Endothelial cell of hepatic sinusoid (primary cell): ENCODE data around the gene LTC4S.

Experiments used
- in situ Hi-C: cut with HindIII; loops from 2 replicates; pipeline ENCODE4 v1.10.0; 2017; ENCODE audit warnings: low sequenced_read_pairs

LTC4S gene

DNA sequence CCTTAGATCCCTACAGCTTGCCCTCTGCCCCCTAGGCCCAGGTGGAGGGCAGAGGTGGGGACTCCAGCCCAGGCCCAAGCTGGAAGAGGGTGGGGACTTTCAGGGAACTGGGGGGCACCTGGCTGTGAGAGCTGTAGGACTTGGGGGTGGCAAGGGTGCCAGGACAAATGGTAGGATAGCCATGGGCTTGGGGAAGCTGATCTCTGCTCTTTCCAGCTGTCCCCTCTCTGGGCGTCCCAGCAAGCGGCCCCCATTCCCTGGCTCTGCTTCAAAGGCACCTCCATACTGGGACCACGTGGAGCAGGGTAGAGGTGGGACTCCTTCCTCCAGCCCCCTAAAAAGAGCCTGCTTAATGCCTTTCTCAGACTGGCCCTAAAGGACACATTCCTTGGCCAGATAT is 385 bp downstream of the LTC4S start:
- in situ Hi-C loops: no loop called here

DNA sequence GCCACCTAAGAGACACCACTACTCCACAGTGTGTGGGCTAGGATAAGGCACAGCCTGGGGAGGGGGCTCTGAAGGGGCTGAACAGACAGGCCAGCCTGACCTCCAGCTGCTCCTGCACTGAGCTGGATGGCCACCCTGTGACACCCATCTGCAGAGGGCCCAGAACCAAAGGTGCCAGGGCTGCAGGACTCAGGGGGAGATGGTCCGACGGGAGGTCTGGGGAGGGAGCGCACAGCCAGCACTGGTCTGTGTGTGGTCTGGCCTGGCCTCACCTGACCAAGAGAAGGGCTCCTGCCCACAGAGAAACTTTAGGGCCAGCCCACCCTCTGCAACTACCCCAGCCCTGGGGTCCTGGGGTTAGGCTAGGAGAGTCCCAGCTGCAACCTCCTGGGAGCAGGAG is 789 bp downstream of the LTC4S start:
- in situ Hi-C loops: no loop called here

DNA sequence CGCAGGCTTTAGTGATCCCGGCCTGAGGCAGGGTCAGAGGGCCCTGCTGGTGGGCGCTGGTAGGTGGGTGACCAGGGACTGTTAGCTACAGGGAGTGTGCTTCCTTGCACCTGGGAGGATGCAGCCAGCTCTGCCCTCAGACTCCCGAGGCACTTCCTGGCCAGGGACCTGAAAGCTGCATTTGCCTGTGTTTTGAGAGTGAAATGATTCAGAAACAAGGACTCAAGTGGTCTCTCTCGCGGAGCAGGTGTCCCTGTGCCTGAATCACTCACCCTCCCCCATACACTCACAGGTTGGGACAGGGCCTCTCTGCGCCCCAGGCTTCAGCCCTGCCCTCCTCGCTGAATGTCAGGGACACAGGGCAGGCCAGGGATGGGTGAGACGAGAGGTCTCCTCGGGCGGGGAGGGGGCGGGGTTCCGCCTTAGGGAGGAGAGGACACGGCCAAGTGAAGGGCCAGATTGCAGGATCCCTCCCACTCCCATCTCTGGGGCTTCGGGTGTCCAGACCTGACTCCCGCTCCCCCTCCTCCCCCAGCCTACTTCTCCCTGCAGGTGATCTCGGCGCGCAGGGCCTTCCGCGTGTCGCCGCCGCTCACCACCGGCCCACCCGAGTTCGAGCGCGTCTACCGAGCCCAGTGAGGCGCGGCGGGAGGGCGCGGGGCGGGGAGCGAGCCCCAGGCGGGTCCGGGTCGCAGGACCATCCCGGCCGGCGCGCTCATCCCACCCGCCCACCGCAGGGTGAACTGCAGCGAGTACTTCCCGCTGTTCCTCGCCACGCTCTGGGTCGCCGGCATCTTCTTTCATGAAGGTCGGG is 1.5 kb downstream of the LTC4S start:
- in situ Hi-C loops: no loop called here

GRCh38 chr5:179795863-179796833 is 2.4 kb downstream of the LTC4S start:
- in situ Hi-C loops: no loop called here

DNA sequence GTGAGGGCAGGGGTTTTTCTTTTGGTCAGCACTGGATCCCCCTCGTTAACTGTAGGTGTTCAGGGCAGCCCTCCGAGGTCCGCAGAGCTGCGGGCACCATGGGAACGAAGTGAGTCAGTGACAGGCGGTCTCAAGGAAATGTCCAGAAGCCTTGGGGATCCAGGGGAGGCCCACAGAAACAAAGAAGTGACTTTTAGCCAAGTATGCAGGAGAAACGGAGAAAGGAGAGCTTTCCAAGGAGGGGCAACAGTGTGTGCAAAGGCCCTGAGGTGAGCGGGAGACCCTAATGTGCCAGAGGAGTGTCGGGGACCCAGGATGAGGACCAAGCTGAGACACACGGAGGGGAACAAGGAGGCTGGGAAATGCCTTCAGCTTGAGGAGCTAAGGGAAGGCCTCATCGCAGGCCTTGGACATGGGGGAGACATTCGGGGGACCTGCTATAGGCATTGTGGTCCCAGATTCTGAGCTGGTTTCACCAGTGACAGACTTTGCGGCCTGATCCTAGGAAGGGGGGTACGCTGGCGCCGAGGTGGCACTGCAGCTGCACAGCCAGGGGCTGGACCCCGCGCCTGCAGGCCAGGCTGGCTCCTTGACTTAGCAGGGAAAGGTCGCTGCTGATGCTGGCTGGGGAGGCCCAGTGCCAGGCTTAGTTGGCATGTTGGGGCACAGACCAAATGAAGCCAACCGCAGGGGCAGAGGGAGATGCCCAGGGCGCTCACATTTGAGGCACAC is 3.3 kb downstream of the LTC4S start:
- in situ Hi-C loops: no loop called here

DNA sequence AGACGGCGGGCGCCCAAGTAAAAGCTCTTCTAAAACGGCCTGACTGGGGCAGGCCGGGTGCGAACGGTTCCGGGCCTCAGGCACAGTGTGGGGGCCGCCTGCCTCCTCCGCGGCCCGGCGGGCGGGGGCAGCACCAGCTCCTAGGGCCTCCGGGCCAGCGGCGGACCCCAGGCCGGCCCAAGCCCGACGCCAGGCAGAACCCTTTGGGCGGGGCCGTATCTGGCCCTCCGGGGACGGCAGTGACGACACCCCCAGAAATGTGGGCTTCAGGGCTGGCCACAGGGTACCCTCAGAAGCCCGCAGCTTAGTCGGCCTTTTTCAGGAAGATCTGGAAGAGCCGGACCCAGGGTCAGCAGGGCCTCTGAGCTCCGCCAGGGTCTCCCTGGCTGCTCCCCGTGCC is 4.0 kb downstream of the LTC4S start:
- in situ Hi-C loops: no loop called here

GRCh38 chr5:179798144-179798770 is 4.5 kb downstream of the LTC4S start:
- in situ Hi-C loops: no loop called here

GRCh38 chr5:179798771-179799643 is 5.2 kb downstream of the LTC4S start:
- in situ Hi-C loops: no loop called here

- in situ Hi-C loops: no loop called here
These were observed 5.8 kb downstream of the LTC4S start for GRCh38 chr5:179799644-179799973.

DNA sequence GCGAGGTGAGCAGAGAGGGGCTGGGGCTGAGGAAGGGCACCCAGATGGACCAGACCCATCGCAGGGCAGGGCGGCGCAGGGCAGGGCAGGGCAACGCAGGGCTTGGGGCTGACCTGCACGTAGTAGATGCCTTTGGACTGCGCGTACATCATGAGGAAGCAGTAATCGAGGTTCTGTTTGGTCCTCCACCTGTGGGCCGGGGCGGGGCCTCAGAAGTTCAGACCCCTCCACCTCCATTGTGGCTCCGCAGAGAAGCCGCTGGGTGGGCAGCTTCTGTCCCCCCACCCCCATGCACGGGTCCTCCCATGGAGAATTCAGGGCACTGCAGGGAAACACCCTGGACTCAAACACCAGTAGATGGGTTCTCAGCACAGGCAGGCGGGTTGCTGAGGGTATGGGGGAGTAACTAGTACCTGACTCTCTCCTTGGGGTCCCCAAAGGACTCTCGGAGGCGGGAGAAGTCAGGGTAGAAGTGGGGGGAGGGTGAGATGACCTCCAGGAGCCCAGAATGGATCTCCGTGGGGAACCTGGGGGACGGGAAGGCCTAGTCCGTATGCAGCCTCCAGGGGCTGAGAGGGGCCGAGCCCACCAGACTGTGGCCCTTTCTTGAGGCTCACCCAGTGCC is 6.4 kb downstream of the LTC4S start:
- in situ Hi-C loops: no loop called here

DNA sequence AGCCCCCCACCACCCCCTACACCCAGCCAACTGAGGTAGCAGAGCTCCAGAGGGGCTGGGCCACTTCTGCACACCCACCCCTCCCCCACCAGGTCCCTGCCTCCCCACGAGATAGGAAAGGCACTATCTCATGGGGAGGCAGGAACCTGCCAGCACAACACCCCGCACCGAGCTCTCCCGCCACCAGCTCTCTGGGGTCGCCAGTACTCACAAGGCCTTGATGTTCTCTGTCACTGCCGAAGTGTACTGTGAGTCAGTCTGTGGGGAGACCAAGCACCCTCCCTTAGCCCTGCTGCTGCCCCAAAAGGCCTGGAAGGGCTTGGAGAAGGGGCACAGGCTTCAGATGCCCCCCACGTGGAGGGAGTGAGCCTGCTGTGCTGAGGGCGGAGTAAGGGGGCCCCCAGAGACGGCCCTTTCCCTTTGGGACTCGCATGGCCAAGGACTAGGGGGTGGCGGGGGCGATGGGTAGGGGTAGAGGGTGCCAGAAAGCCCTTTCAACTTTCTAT is 7.0 kb downstream of the LTC4S start:
- in situ Hi-C loops: no loop called here

- in situ Hi-C loops: no loop called here
These were observed 7.8 kb downstream of the LTC4S start for GRCh38 chr5:179801304-179802206.

- in situ Hi-C loops: no loop called here
These were observed 8.6 kb downstream of the LTC4S start for GRCh38 chr5:179802207-179802883.

DNA sequence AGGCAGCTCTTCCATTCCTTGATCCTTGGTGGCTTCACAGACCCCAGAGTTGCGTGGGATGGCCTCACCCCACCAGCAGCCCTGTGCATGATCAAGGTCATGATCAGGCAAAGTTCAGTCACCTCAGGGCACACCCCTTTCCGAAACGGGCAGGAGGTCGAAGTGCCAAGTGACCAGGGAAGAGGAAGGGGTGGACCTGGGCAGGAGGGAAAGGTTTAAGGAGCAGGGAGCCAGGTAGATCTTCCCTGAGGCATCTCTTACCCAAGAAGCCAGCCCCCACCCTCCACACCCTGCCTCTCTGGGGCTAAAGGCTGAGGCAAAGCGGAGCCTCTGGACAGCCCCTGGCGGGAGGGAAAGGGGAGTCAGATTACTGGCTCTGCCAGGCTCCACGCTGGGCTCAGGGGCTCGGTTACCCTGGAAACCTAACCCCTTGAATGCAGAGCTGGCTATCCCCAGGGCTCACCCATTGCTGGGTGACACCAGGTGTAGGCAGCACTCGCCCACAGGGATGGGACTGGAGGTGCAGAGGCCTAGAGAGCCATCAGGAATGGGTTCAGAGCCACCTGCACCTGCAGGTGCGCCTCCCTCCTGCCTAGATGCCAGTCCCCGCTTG is 9.3 kb downstream of the LTC4S start:
- in situ Hi-C loops: no loop called here

- in situ Hi-C loops: no loop called here
These were observed 10.1 kb downstream of the LTC4S start for GRCh38 chr5:179803651-179804554.

GRCh38 chr5:179804555-179804947 is 10.8 kb downstream of the LTC4S start:
- in situ Hi-C loops: no loop called here
